Tibial nerve (tissue), 3 donors: ENCODE results near the gene ADGRD1.

Experiments used
- EP300 ChIP-seq, 2 donors: sonication (generic); formaldehyde crosslinking; IDR thresholded peaks; one replicate each; pipeline ENCODE4 v1.6.1; 2017; ENCODE audit warnings: antibody characterized with exemption in 2 of 2, mild to moderate bottlenecking in 1 of 2
- POLR2A ChIP-seq, 2 donors: fragments of 450-650 bp; IDR thresholded peaks; one replicate each; pipeline ENCODE4 v1.6.1; 2017; ENCODE audit warnings: antibody characterized with exemption in 2 of 2, mild to moderate bottlenecking in 2 of 2, moderate library complexity in 2 of 2

DNA sequence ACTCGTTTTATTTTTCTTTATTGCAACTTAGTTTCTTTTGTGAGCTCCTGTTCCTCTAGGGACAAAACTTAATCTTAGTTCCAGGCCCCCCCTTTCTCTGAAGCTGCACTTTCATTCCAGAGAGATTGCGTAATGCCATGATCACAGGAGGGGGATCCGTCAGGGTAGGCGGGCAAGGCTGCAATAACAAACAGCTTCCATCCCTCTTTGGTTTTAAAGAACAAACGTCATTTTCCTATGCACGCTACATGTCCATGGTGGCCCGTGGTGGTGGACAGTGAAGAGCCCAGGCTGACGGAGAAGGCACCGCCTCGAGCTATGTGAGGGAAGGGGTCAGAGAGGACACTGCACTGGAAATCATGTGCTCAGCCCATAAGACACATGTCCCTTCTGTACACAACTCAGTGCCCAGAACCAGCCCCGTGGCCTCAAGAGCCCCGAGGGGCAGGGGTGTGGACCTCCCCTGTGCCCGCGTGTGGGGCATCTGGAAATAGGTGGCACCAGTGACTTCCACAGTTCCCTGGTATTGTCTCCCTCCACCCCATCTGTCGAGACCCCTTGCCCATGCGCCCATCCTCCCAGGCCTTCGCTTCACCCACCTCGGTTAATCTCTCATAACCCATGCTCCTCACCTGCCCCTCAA is 161.4 kb downstream of the ADGRD1 start:
- TF ChIP-seq EP300 (IDR thresholded peaks at IDR 0.05) (peak in 1 of 2 donors; percentile 62), POLR2A (IDR thresholded peaks at IDR 0.05) (no peak)
